Right lobe of liver (tissue), 6 donors: ENCODE data around the gene REV3L. TPM values are rescaled to one million over a fixed set of nuclear protein-coding genes. Genes with fewer than 3 reads are reported as not detected.

Experiments
- ATAC-seq, 4 donors: fragments of 200-7000 bp; cut with Tn5 transposase; one replicate each; pipeline ENCODE4 v1.9.1; 2020; ENCODE audit warnings: mild to moderate bottlenecking in 4 of 4, moderate library complexity in 4 of 4
- DNase-seq, 3 donors: peaks; one replicate each; pipeline ENCODE4 v3.0.0-alpha.2; 2020
- H3K27ac ChIP-seq, 3 donors: fragments of 200-600 bp; one replicate each; pipeline ENCODE4 v1.8.0; 2022
- H3K27me3 ChIP-seq, 2 donors: fragments of 200-600 bp; one replicate each; pipeline ENCODE4 v1.8.0; 2022
- H3K36me3 ChIP-seq, 4 donors: fragments of 200-600 bp; sonication (generic) in 1 of 4; one replicate each; pipeline versions ENCODE4 v1.5.1 to v1.8.0; 2017 to 2022; ENCODE audit warnings: control low read depth in 1 of 4
- H3K4me1 ChIP-seq, 4 donors: fragments of 200-600 bp; sonication (generic) in 1 of 4; one replicate each; pipeline versions ENCODE4 v1.5.1 to v1.8.0; 2017 to 2022; ENCODE audit warnings: control low read depth in 1 of 4
- H3K4me3 ChIP-seq, 3 donors: fragments of 200-600 bp; one replicate each; pipeline ENCODE4 v1.8.0; 2022
- H3K9me3 ChIP-seq, 4 donors: fragments of 200-600 bp; sonication (generic) in 1 of 4; one replicate each; pipeline versions ENCODE4 v1.5.1 to v1.8.0; 2017 to 2022; ENCODE audit warnings: control low read depth in 1 of 4
- POLR2A ChIP-seq: fragments of 450-650 bp; IDR thresholded peaks from one replicate; pipeline ENCODE4 v1.6.1; 2017; ENCODE audit warnings: antibody characterized with exemption, mild to moderate bottlenecking
- WGBS: methylation state at CpG from one replicate; pipeline ENCODE4 v1.1.6; 2018; ENCODE audit warnings: low coverage, low lambda C conversion rate; ENCODE audit not compliant: insufficient coverage; ENCODE audit errors: missing lambda C conversion rate; 5-methylcytosine and 5-hydroxymethylcytosine counted together
- intact Hi-C, 2 donors: fragments of 100-400 bp; cut with DNase I; formaldehyde crosslinking; loops; one replicate each; pipeline versions ENCODE4 v1.11.2 to v1.14.1; 2022
- total RNA-seq, 6 experiments: library from RNA; depleted of rRNA in 2 of 6; stranded (reverse); fragments of >200 nt in 2 of 6; fragmentation: NEBNext Ultra II Directional in 3 of 6; extraction: Animal tissue kit (Norgen Biotek cat#: 25700) in 3 of 6; gene quantifications; one replicate each; pipeline versions ENCODE4 v1.1.0 to v1.2.4, GENCODE V29; 2016 to 2023
- TF ChIP-seq, protein P1 (sequence below), 4 donors: fragments of 200-600 bp in 3 of 4; fragments of 450-650 bp in 1 of 4; IDR thresholded peaks; one replicate each; pipeline versions ENCODE4 v1.5.1 to v1.8.0; 2016 to 2022; ENCODE audit warnings: antibody characterized with exemption in 4 of 4, mild to moderate bottlenecking in 2 of 4
- donor health status: DM: no; HTN: yes; CAD: no.
- donor health status: DM: no; HTN: no; CAD: no.
- donor health status: DM: no; HTN: no; CAD: no.
- donor health status: DM: no; HTN: yes; CAD: no.
- donor health status: DM: no; HTN: yes; CAD: no.

The REV3L gene
- total RNA-seq, 6 experiments from 2014 or later, result 9.3 to 21.4 (median 12.5) TPM

DNA sequence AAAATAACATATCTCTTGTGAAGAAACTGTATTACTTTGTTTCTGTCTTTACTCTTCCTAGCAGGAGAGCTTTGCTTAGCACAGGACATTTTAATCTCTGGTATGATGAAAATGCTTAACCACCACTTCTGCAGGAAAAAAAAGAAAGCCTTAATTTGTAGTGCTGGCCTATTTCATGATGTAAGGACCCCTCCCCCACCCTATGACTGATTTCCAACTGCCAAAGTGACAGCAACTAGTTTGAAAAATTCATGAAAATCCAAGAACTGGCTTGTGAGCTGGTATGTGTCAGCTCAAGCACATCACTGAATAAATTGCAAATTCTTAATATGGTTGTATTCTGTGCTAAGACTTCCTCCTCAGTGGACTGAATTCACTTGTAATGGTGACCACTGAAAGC lies 125.3 kb downstream of the REV3L start:
- H3K27ac ChIP-seq, result no peak overlapping the region
- intact Hi-C loops, result no loop called here
- ATAC-seq, result no peak

DNA sequence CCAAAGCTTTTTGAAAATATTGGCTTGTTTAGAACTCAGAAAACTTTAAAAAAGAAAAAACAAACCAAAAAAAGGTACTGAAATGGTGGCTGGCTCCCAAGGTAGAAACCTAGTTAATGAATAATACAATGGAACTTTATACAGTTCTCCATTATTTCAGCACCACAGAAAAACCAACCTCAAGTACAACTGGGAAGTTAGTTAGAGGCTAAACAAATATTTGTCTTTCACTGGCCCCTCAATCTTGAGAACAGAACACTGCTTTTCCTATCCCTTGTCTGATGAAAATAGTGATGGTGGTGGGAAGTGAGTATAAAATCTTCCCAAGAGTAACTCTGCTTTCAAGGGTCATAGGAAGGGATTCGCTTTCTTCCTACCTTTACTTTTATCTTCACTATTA lies 126.5 kb downstream of the REV3L start:
- Histone ChIP-seq H3K27me3 (no peaks in the 10 kb centered on the region), H3K27ac (no peak overlapping the region), H3K36me3 (peaks cover 0 to 3% (median 0%) of the 10 kb centered on the region in 4 donors), H3K4me1 (peaks cover 0 to 12% (median 0%) of the 10 kb centered on the region in 4 donors), H3K4me3 (no peak overlapping the region), H3K9me3 (no peaks in the 10 kb centered on the region)
- 89% methylated on average over 1 of the region's 1 CpG for WGBS
- no peak for DNase-seq
- peak; percentile 46 to 88 (median 72) for ATAC-seq
- intact Hi-C loops, result no loop called here
- no peak for TF ChIP-seq POLR2A
- TF ChIP-seq, protein P1, sequence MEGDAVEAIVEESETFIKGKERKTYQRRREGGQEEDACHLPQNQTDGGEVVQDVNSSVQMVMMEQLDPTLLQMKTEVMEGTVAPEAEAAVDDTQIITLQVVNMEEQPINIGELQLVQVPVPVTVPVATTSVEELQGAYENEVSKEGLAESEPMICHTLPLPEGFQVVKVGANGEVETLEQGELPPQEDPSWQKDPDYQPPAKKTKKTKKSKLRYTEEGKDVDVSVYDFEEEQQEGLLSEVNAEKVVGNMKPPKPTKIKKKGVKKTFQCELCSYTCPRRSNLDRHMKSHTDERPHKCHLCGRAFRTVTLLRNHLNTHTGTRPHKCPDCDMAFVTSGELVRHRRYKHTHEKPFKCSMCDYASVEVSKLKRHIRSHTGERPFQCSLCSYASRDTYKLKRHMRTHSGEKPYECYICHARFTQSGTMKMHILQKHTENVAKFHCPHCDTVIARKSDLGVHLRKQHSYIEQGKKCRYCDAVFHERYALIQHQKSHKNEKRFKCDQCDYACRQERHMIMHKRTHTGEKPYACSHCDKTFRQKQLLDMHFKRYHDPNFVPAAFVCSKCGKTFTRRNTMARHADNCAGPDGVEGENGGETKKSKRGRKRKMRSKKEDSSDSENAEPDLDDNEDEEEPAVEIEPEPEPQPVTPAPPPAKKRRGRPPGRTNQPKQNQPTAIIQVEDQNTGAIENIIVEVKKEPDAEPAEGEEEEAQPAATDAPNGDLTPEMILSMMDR (IDR thresholded peaks at IDR 0.05), result no peak

More for the DNA sequence above, 125.3 kb downstream of the REV3L start:
- Histone ChIP-seq H3K9me3 (no peaks in the 10 kb centered on the region), H3K36me3 (no peaks in the 10 kb centered on the region), H3K4me3 (no peak overlapping the region), H3K27me3 (no peaks in the 10 kb centered on the region), H3K4me1 (peaks cover 0 to 12% (median 0%) of the 10 kb centered on the region in 4 donors)
- DNase-seq, result no peak
- TF ChIP-seq POLR2A, result no peak
- TF ChIP-seq, protein P1 (IDR thresholded peaks at IDR 0.05), result no peak

DNA sequence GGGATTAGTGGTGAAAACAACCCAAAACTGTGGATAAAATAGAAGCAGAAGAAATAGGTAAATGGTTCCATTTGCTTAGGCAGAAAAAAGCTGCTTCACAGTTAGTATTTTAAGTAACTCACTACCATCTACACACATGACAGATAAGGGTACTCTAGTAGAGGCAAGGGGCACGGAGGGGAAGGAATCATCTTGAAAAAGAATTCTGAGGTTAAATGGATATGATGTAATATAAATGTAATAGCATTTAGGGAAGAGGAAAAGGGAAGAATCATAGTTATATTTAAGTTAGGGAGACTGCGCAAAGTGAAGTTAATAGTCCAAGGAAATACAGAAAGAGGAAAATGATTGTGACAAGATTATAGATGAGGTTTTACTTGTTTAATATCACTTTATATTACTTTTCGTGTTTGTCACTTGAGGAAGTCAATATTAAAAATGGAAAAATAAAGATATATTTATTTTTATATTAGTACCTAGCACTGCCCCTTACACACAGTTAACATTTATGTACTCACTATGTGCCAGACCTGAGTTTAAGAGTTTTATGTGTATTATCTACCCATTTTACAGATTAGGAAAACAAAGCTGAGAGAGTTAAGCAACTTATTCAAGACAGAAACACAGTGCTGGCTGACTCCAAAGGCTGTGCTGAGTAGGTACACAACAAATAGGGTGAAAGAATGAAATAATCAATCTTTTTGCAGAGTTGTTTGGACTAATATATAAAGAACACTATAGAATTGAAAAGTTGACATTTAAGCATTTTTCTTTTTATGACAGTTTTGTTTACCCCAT lies 128.1 kb downstream of the REV3L start:
- TF ChIP-seq POLR2A, result no peak
- TF ChIP-seq, protein P1 (IDR thresholded peaks at IDR 0.05), result no peak
- DNase-seq (no peak), ATAC-seq (peak in 2 of 4 donors; percentile 17 to 42)
- intact Hi-C loops, result no loop called here
- peaks cover 0 to 18% (median 4%) of the 10 kb centered on the region in 4 donors for H3K36me3 ChIP-seq
- no peaks in the 10 kb centered on the region for H3K27me3 ChIP-seq
- H3K4me1 ChIP-seq, result peaks cover 0 to 12% (median 0%) of the 10 kb centered on the region in 4 donors
- H3K27ac ChIP-seq, result no peak overlapping the region
- WGBS, result 69% methylated on average over 3 of the region's 3 CpGs
- H3K4me3 ChIP-seq, result no peak overlapping the region
- H3K9me3 ChIP-seq, result no peaks in the 10 kb centered on the region

DNA sequence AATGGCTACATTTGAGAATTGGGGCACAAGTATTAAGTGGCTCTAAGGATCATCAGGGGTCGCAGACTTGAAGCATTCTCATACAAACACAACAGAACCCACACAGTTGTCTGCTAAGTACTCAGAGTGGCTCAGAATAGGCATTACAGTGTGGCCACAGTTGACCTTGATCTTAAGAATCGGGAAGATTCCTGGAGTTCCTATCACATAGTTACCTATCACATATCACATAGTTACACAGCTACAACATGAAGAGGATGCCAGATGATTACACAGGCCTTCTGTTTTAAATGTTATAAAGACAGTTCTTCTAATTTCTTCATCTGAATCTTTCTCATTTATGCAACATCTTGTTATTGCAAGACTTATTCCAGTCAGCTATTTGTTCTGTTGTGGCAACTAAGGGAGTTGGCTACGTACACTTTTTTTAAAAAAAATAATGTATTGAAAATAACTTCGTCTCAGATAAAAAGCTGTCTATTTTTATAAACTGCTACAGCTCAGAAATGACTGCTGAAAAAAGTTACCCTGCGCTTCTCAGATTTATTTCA lies 129.0 kb downstream of the REV3L start:
- 73% methylated on average over 5 of the region's 5 CpGs for WGBS
- ATAC-seq, result no peak

More for the DNA sequence above, 129.0 kb downstream of the REV3L start:
- no peak for TF ChIP-seq POLR2A
- TF ChIP-seq, protein P1 (IDR thresholded peaks at IDR 0.05), result no peak
- Histone ChIP-seq H3K4me1 (peaks cover 0 to 12% (median 0%) of the 10 kb centered on the region in 4 donors), H3K27ac (no peak overlapping the region), H3K9me3 (no peaks in the 10 kb centered on the region), H3K36me3 (peaks cover 0 to 26% (median 4%) of the 10 kb centered on the region in 4 donors), H3K27me3 (no peaks in the 10 kb centered on the region), H3K4me3 (no peak overlapping the region)
- intact Hi-C loops, result no loop called here
- no peak for DNase-seq
